ENCODE results near the gene PDX1. TPM values are rescaled to one million over a fixed set of nuclear protein-coding genes. Genes with fewer than 3 reads are reported as not detected.

The PDX1 gene
- total and polyA plus RNA-seq, 2 of the 13 experiments (the other 11 are each of a cell fraction or from before 2014, with no cell fraction given), result 0.07 TPM; not detected in 1

DNA sequence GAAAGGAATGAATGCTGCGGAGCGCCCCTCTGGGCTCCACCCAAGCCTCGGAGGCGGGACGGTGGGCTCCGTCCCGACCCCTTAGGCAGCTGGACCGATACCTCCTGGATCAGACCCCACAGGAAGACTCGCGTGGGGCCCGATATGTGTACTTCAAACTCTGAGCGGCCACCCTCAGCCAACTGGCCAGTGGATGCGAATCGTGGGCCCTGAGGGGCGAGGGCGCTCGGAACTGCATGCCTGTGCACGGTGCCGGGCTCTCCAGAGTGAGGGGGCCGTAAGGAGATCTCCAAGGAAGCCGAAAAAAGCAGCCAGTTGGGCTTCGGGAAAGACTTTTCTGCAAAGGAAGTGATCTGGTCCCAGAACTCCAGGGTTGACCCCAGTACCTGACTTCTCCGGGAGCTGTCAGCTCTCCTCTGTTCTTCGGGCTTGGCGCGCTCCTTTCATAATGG, 8.6 kb downstream of the PDX1 start:
- ATAC-seq (no peak), FAIRE-seq (no peak), DNase-seq (ENCODE audit: low spot score) (no peak)
- no TSS peak for BruUV-seq (replicated peaks)
- intact Hi-C loops (cut with micrococcal nuclease; ENCODE audit: unreplicated experiment) (no loop called here), in situ Hi-C loops (cut with HindIII; ENCODE audit: extremely low pct_ligation_motif_present, low pct_unique_long_range_greater_than_20kb) (no loop called here)
- TF ChIP-seq ZFP90 (CRISPR knock-in tag; IDR thresholded peaks at IDR 0.05; ENCODE audit: borderline replicate concordance), result no peak
- no peak for TF ChIP-seq SAFB2 (CRISPR knock-in tag; IDR thresholded peaks at IDR 0.05; ENCODE audit: borderline replicate concordance, low read depth)
- no peak for TF ChIP-seq NFE2L1 (CRISPR knock-in tag; IDR thresholded peaks at IDR 0.05; ENCODE audit: borderline replicate concordance)
- no peak for TF ChIP-seq ZNF350 (CRISPR knock-in tag; IDR thresholded peaks at IDR 0.05; ENCODE audit: borderline replicate concordance, low read depth)
- TF ChIP-seq GRHL1 (CRISPR knock-in tag; conservative IDR thresholded peaks at IDR 0.05), result no peak
- no peak for TF ChIP-seq CCDC6 (CRISPR knock-in tag; IDR thresholded peaks at IDR 0.05)
- no peak for TF ChIP-seq ZNF143 (CRISPR knock-in tag; IDR thresholded peaks at IDR 0.05)
- TF ChIP-seq ATF7-NPFF (CRISPR knock-in tag; IDR thresholded peaks at IDR 0.05; ENCODE audit: low read depth), result no peak
- TF ChIP-seq TFDP2 (CRISPR knock-in tag; IDR thresholded peaks at IDR 0.05), result no peak
- TF ChIP-seq, protein P1, sequence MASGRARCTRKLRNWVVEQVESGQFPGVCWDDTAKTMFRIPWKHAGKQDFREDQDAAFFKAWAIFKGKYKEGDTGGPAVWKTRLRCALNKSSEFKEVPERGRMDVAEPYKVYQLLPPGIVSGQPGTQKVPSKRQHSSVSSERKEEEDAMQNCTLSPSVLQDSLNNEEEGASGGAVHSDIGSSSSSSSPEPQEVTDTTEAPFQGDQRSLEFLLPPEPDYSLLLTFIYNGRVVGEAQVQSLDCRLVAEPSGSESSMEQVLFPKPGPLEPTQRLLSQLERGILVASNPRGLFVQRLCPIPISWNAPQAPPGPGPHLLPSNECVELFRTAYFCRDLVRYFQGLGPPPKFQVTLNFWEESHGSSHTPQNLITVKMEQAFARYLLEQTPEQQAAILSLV (CRISPR knock-in tag; IDR thresholded peaks at IDR 0.05; ENCODE audit: borderline replicate concordance), result no peak
- no peak for TF ChIP-seq ZFY (CRISPR knock-in tag; IDR thresholded peaks at IDR 0.05)
- TF ChIP-seq KAT7 (CRISPR knock-in tag; IDR thresholded peaks at IDR 0.05; ENCODE audit: borderline replicate concordance), result no peak
- TF ChIP-seq ERF (CRISPR knock-in tag; IDR thresholded peaks at IDR 0.05), result no peak
- no peak for TF ChIP-seq BRD4 (CRISPR knock-in tag; IDR thresholded peaks at IDR 0.05)
- TF ChIP-seq SNAPC5 (CRISPR knock-in tag; IDR thresholded peaks at IDR 0.05; ENCODE audit: borderline replicate concordance), result no peak
- no peak for TF ChIP-seq RAD51 (IDR thresholded peaks at IDR 0.05; ENCODE audit: borderline replicate concordance)
- TF ChIP-seq ZNF839 (CRISPR knock-in tag; IDR thresholded peaks at IDR 0.05; ENCODE audit: borderline replicate concordance), result no peak
- TF ChIP-seq ZFP82 (CRISPR knock-in tag; IDR thresholded peaks at IDR 0.05; ENCODE audit: borderline replicate concordance), result no peak
- H3K4me1 ChIP-seq (ENCODE audit: insufficient read depth, low read length), result no peaks in the 10 kb centered on the region
- no peak overlapping the region for H3K9ac ChIP-seq (ENCODE audit: insufficient read depth, low read depth, low read length)
- H3K79me2 ChIP-seq (ENCODE audit: insufficient read depth, low read length), result no peaks in the 10 kb centered on the region
- 43% methylated on average over 14 of the region's 26 CpGs for WGBS (ENCODE audit: low lambda C conversion rate)
- no peak overlapping the region for H3K4me3 ChIP-seq (replicated peaks in 1 of 3; ENCODE audit: insufficient read depth in 1 of 3, low read depth in 2 of 3, low read length in 3 of 3)
- no peak overlapping the region for H3K4me2 ChIP-seq (ENCODE audit: low read depth, low read length)
- H4K20me1 ChIP-seq (ENCODE audit: insufficient read depth, low read length), result no peaks in the 10 kb centered on the region
- H3K9me3 ChIP-seq (ENCODE audit: low read length), result no peaks in the 10 kb centered on the region
- CTCF ChIA-PET (ENCODE audit: low intra/inter-chr PET ratio, low total read pairs), result no interaction called here
- H3K36me3 ChIP-seq (replicated peaks in 1 of 2; ENCODE audit: control insufficient read depth in 1 of 2, insufficient read depth in 2 of 2, low read length in 2 of 2), result no peaks in the 10 kb centered on the region
- POLR2A ChIA-PET, result no interaction called here
- H3K27me3 ChIP-seq (ENCODE audit: control insufficient read depth in 1 of 2, insufficient read depth in 2 of 2, low read length in 2 of 2), result 0 out of 5 replicates have a peak, but pooled peaks cover 0 to 7% of the 10 kb centered on the region in 2 experiments
- no peak overlapping the region for H3K27ac ChIP-seq (ENCODE audit: extremely low read length, insufficient read depth, low read length)
- no peak overlapping the region for H2AFZ ChIP-seq (ENCODE audit: low read length)
